Measurements from ENCODE around the gene ASIC4.

ASIC4 gene

GRCh38 chr2:219560893-219561178 lies 46.6 kb downstream of the ASIC4 start:
- TF ChIP-seq CTCF (IDR thresholded peaks at IDR 0.05; ENCODE audit: borderline replicate concordance, insufficient read depth, low read depth, low read length), result no peak
- H3K4me3 ChIP-seq (ENCODE audit: low read depth, low read length), result no peak overlapping the region

DNA sequence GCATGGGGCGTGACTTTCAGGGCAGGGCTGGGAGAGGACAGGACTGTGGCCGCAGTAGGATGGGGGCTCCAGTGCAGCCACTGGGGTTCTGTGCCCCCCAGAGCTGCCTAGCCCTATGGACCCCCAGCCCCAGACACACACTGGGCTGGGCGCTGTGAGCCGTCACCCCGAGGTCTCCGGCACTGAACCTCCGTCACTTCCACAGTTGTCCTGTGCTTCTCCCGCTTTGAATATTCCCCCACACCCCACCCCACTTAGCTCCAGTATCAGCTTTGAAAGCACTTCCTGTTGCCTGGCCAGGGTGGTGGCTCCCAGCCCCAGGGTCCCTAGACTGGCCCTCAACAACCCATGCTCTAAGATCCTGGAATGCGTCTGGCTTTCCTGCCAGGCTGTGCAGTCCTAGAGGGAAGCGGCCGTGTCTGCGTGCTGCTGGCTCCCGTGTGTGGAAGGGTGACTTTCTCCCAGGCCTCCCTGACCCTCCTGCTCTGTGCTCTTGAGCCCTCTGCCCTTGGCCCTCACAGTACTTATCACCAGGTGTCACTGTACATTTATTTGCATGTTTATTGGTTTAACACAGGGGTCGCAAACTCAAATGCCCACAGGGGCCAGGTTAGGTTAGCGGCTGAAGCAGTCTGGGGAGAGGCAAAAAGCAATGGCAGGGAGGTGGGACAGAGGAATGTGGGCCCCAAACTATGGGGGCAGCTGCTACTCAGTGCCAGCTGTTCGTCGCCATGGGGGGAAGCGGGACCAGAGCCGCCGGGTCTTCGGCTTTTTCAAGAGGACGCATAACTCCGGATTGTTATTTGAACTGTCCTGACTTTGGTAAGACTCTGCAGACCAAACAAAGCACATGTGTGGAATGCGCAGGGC lies 47.1 kb downstream of the ASIC4 start:
- TF ChIP-seq CTCF (IDR thresholded peaks at IDR 0.05; ENCODE audit: borderline replicate concordance, insufficient read depth, low read depth, low read length), result no peak
- H3K4me3 ChIP-seq (ENCODE audit: low read depth, low read length), result no peak overlapping the region

DNA sequence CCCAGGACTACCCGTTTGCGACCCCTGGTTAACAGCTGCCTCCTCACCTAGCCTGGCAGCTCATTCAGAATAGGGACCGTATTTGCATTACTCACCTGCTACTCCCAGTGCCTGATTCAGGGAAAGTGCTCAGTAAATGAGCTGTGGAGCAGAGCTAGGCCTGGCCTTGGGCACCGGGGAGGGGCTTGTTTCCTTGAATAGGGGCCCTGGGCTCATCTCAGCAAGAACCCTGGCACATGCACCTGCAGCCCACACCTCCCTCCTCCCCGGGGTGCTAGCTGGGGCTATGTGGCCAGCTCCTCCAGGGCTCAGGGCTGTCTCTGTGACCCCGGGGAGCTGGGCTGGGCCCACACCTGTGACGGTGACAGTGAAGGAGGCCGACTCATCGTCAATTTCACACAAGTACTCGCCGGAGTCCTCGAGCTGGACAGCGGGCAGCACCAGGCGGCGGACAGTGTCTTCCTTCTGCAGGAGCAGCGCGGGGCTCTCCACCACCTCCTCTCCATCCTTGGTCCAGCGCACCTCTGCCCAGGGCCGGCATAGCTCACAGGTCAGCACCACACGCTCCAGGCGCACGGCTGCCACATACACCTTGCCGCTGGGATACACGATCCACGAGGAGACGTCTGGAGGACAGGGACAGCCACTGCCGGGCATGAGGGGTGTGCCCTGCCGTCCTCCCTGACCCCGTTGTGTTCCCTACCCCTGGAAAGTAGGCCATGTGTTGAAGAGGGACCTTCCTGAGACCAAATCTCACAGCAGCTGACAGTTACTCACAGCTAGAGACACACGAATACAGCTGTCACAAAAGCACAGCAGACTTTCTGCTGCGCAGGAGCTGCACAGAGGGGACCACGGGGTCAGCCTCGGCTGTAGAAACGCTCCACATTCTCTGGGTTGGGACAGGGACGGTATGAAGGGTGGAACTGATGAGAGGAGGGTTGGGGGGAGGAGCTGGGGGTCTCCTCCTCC lies 48.1 kb downstream of the ASIC4 start:
- TF ChIP-seq CTCF (IDR thresholded peaks at IDR 0.05; ENCODE audit: borderline replicate concordance, insufficient read depth, low read depth, low read length), result no peak
- no peak overlapping the region for H3K4me3 ChIP-seq (ENCODE audit: low read depth, low read length)

DNA sequence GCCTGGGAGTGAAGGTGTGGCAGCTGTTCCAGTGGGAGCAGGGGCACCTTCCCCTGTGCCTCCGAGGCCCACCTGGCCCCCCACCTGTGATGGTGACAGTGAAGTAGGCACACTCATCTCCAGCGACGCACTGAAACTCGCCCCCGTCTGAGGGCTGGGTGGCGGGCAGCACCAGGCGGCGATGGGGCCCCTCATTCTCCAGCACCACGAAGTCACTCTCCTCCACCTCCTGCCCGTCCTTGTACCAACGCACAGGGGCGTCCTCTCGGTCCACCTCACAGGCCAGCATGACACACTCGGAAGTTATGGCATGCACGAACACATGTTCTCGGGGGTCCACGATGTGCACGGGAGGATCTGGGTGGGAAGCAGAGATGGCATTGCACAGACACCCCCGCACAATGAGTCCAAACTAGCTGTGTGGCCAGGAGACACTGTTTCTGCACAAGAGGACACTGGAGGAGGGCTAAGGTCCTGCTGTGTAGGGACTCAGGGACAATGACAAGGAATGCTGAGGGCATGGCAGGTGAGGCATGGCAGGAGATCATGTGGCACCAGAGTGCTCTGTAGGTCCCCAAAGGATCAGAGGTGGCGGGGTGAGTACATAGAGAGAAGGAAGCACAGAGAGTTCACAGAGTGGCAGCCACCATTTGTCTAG lies 49.1 kb downstream of the ASIC4 start:
- no peak for TF ChIP-seq CTCF (IDR thresholded peaks at IDR 0.05; ENCODE audit: borderline replicate concordance, insufficient read depth, low read depth, low read length)
- no peak overlapping the region for H3K4me3 ChIP-seq (ENCODE audit: low read depth, low read length)

GRCh38 chr2:219565130-219566080 lies 51.1 kb downstream of the ASIC4 start:
- no peak for TF ChIP-seq CTCF (IDR thresholded peaks at IDR 0.05; ENCODE audit: borderline replicate concordance, insufficient read depth, low read depth, low read length)
- no peak overlapping the region for H3K4me3 ChIP-seq (ENCODE audit: low read depth, low read length)

GRCh38 chr2:219566640-219567039 lies 52.4 kb downstream of the ASIC4 start:
- TF ChIP-seq CTCF (IDR thresholded peaks at IDR 0.05; ENCODE audit: borderline replicate concordance, insufficient read depth, low read depth, low read length), result no peak
- H3K4me3 ChIP-seq (ENCODE audit: low read depth, low read length), result no peak overlapping the region

All from GM12875 (cell line).